Measurements from ENCODE around the gene ENDOV.

The ENDOV gene

GRCh38 chr17:80430446-80431245, 15.7 kb downstream of the ENDOV start:
- no peaks in the 10 kb centered on the region for H3K9me2 ChIP-seq (replicated peaks; ENCODE audit: low read depth, low read length)
- peaks cover 8% of the 10 kb centered on the region for H3K4me1 ChIP-seq (ENCODE audit: insufficient read depth, low read length, poor library complexity, severe bottlenecking)
- no peaks in the 10 kb centered on the region for H3F3A ChIP-seq (ENCODE audit: low read depth)
- no peaks in the 10 kb centered on the region for H3K79me2 ChIP-seq (ENCODE audit: insufficient read depth, low read length)
- H2AFZ ChIP-seq (ENCODE audit: low read length): no peak overlapping the region
- H3K4me3 ChIP-seq (ENCODE audit: low read length, poor library complexity, severe bottlenecking): no peak overlapping the region
- H4K20me1 ChIP-seq (ENCODE audit: insufficient read depth, low read length, poor library complexity, severe bottlenecking): no peaks in the 10 kb centered on the region
- H3K9ac ChIP-seq (ENCODE audit: low read depth, low read length, poor library complexity, severe bottlenecking): no peak overlapping the region
- H3K4me2 ChIP-seq (ENCODE audit: low read depth, low read length, poor library complexity, severe bottlenecking): no peak overlapping the region
- no peaks in the 10 kb centered on the region for H3K36me3 ChIP-seq (ENCODE audit: insufficient read depth, low read length)
- H3K9me3 ChIP-seq (ENCODE audit: insufficient read depth, low read depth, low read length): no peaks in the 10 kb centered on the region
- TF ChIP-seq EZH2phosphoT487 (IDR thresholded peaks at IDR 0.05; ENCODE audit: borderline replicate concordance): no peak
- no peak for TF ChIP-seq CTCF (conservative IDR thresholded peaks at IDR 0.05; ENCODE audit: low read length)
- no peaks in the 10 kb centered on the region for H3K27me3 ChIP-seq (ENCODE audit: insufficient read depth, low read length, poor library complexity, severe bottlenecking)

GRCh38 chr17:80431246-80432195, 16.6 kb downstream of the ENDOV start:
- no peaks in the 10 kb centered on the region for H3K9me2 ChIP-seq (replicated peaks; ENCODE audit: low read depth, low read length)
- no peaks in the 10 kb centered on the region for H3K9me3 ChIP-seq (ENCODE audit: insufficient read depth, low read depth, low read length)
- no peaks in the 10 kb centered on the region for H3K79me2 ChIP-seq (ENCODE audit: insufficient read depth, low read length)
- no peak overlapping the region for H2AFZ ChIP-seq (ENCODE audit: low read length)
- H3K9ac ChIP-seq (ENCODE audit: low read depth, low read length, poor library complexity, severe bottlenecking): no peak overlapping the region
- no peak for TF ChIP-seq CTCF (conservative IDR thresholded peaks at IDR 0.05; ENCODE audit: low read length)
- TF ChIP-seq EZH2phosphoT487 (IDR thresholded peaks at IDR 0.05; ENCODE audit: borderline replicate concordance): no peak
- no peaks in the 10 kb centered on the region for H4K20me1 ChIP-seq (ENCODE audit: insufficient read depth, low read length, poor library complexity, severe bottlenecking)
- H3K4me3 ChIP-seq (ENCODE audit: low read length, poor library complexity, severe bottlenecking): no peak overlapping the region
- H3K27me3 ChIP-seq (ENCODE audit: insufficient read depth, low read length, poor library complexity, severe bottlenecking): no peaks in the 10 kb centered on the region
- no peaks in the 10 kb centered on the region for H3F3A ChIP-seq (ENCODE audit: low read depth)
- H3K36me3 ChIP-seq (ENCODE audit: insufficient read depth, low read length): no peaks in the 10 kb centered on the region
- no peak overlapping the region for H3K4me2 ChIP-seq (ENCODE audit: low read depth, low read length, poor library complexity, severe bottlenecking)
- peaks cover 6% of the 10 kb centered on the region for H3K4me1 ChIP-seq (ENCODE audit: insufficient read depth, low read length, poor library complexity, severe bottlenecking)

- TF ChIP-seq EZH2phosphoT487 (IDR thresholded peaks at IDR 0.05; ENCODE audit: borderline replicate concordance): no peak
- TF ChIP-seq CTCF (conservative IDR thresholded peaks at IDR 0.05; ENCODE audit: low read length): no peak
- no peak overlapping the region for H3K4me3 ChIP-seq (ENCODE audit: low read length, poor library complexity, severe bottlenecking)
- H3F3A ChIP-seq (ENCODE audit: low read depth): no peaks in the 10 kb centered on the region
- no peaks in the 10 kb centered on the region for H3K4me1 ChIP-seq (ENCODE audit: insufficient read depth, low read length, poor library complexity, severe bottlenecking)
- no peak overlapping the region for H3K4me2 ChIP-seq (ENCODE audit: low read depth, low read length, poor library complexity, severe bottlenecking)
- no peak overlapping the region for H2AFZ ChIP-seq (ENCODE audit: low read length)
- H3K79me2 ChIP-seq (ENCODE audit: insufficient read depth, low read length): no peaks in the 10 kb centered on the region
- no peak overlapping the region for H3K9ac ChIP-seq (ENCODE audit: low read depth, low read length, poor library complexity, severe bottlenecking)
- no peaks in the 10 kb centered on the region for H3K27me3 ChIP-seq (ENCODE audit: insufficient read depth, low read length, poor library complexity, severe bottlenecking)
- no peaks in the 10 kb centered on the region for H4K20me1 ChIP-seq (ENCODE audit: insufficient read depth, low read length, poor library complexity, severe bottlenecking)
- H3K9me2 ChIP-seq (replicated peaks; ENCODE audit: low read depth, low read length): no peaks in the 10 kb centered on the region
- no peaks in the 10 kb centered on the region for H3K36me3 ChIP-seq (ENCODE audit: insufficient read depth, low read length)
- H3K9me3 ChIP-seq (ENCODE audit: insufficient read depth, low read depth, low read length): no peaks in the 10 kb centered on the region
Measured at GRCh38 chr17:80432350-80432955, 17.5 kb downstream of the ENDOV start.

All from Loucy (cell line).